NCI-H187 treated with DMSO at 0.1 percent for 48 hours (cell line): ENCODE data around the gene CKM.
A peak's percentile ranks its signal among the peaks of the same experiment; 100 is the strongest.

Experiments used
- DNase-seq: peaks from one replicate; lab custom pipeline; 2025; lab: John Stamatoyannopoulos, UW

The CKM gene

DNA sequence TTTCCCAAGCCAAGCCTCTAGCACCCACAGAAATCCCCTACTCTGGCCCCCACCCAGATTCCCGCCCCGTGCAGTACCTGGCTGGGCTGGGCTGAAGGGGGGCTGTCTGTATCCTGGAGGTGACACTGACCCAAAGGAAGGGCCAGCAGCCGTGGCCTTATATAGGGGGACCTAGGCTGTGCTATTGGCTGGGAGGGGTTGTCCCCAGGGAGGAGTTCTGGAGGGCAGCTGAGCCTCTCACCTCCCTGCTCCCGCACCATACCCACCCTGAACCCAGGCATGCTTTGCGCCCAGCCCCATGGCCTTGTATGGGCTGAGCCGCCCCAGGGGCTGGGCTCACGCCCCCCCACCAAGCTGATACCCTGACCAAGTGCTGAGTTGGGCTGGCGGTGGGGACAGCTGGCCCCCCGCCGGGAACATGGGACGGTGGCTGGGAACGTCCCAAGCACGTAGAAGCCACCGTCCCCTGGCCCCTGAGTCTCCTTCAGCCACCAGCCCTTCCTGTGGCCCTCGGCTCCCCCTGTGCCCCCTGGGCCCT lies at the start of gene CKM:
TSS of gene CKM (minus strand) at position 132 of the 538 bp plus-strand sequence. CDS start 3,162 bp downstream, outside the sequence.
- no peak for DNase-seq

- peak; percentile 84 for DNase-seq
Observed at GRCh38 chr19:45370410-45371204, 47.9 kb upstream of the CKM start, which contains the start of gene ERCC2. Gene ERCC2, minus strand, starts transcription at chr19:45370573. Its CDS starts 33 bp downstream, at chr19:45370540.

DNA sequence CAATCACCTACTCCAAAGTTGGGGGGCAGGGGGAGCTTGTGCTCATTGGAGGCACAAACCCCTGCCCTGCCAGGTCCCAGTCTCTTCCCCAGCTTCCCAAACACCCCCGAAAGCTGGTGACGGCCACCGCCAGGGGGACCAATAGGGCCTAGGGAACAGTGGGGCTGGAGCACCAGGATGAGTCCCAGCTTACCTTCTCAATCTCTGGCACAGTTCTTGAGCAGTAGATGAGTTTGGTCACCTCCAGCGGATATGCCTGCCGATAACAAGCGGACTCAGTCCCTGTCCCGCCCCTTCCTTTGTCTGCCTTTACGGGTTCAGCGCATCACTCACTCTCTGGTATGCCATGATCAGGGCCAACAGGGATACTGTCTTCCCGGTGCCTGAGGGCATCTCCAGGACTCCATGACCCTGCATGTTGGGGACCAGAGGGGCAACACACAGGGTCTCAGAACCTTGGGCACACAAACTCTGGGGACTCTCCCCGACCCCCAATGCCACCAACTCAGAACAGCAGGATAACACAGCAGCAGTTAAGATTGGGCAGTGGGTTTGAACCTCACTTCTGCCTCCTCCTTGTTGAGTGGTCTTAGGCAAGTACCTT lies 46.2 kb upstream of the CKM start:
- no peak for DNase-seq

- no peak for DNase-seq
Observed at GRCh38 chr19:45368127-45368526, 45.5 kb upstream of the CKM start.

DNA sequence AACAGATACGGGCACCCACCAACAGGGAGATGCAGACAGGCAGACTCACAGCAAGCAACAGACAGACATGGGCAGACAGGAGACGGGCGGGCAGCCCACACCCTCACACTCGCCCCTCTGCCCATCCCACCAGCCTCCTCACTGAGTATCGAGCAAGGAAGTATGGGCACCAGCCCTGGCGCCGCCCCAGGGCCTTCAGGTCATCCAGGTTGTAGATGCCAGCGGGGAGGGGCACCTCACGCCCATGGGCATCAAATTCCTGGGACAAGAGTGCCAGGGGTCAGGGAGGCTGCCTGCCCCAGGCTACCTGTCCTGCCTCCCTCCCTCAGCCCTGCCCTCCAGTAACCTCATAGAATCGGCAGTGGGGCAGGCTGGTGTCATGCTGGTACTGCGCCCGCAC lies 42.0 kb upstream of the CKM start:
- DNase-seq = no peak

DNA sequence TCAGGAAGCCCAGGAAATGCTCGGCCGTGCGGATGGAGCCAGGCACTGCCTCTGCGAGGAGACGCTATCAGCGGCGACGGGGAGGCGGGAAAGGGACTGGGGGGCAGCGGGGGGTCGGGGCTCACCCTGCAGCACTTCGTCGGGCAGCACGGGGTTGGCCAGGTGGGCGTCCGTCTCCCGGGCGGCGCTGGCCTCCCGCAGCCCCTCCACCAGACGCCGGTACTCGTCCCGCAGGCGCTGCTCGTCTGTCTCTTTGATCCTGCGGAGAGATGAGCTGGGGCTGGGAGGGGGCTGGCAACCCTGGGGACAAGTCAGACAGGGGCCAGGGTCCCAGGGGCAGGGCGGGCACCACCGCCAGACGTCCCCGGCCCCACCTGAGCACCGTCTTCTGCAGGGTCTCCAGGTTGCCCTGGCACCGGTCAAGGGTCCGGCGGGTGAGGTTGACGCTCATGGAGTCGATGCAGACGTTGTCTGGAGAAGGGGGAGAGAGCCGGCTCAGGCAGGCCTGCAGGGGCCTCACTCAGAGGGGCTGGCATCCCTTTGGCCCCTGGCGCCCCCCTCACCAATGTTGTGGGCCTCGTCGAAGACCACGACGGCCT lies 41.3 kb upstream of the CKM start:
- no peak for DNase-seq

GRCh38 chr19:45362291-45362690 lies 39.6 kb upstream of the CKM start:
- DNase-seq = no peak

- DNase-seq = no peak
Observed at GRCh38 chr19:45361608-45362007, 38.9 kb upstream of the CKM start.

DNA sequence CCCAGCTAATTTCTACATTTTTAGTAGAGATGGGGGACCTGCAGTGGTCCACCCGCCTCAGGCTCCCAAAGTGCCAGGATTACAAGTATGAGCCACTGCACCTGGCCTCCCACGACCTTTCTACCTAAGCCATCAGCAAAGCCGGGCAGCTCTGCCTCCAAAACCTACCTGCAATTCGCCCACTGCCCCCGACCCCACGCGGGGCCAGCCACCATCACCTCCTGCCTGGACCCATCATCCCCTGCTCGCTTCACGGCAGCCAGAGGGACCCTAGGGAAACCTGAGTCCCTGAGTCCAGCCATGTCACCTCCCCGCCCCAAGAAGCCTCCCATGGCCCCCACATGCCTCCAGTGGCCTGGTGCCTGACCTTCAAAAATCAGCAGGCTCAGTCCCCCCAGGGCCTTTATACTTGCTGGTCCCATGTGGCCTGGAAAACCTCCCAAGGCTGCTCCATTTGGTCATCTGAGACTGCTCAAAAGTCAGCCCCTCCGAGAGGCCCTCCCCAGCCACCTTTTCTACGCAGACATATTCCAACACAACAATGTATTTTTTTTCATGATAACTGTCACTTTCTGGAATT lies 35.6 kb upstream of the CKM start:
- no peak for DNase-seq

DNA sequence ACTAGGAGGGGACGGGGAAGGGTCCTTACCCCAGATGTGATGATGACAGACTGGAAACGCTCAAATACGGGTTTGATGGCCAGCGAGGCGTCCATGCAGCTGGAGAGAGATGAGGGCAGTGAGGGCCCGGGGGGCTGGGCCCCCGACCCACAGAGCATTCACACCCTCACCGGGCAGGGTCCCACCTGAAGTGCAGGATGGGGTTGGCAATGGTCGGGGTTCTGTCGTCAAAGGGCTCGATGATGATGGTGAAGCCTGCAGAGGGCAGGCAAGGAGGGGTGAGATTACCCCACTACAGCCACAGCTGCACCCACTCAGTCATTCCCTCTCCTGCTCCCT lies 34.7 kb upstream of the CKM start:
- DNase-seq = no peak

DNA sequence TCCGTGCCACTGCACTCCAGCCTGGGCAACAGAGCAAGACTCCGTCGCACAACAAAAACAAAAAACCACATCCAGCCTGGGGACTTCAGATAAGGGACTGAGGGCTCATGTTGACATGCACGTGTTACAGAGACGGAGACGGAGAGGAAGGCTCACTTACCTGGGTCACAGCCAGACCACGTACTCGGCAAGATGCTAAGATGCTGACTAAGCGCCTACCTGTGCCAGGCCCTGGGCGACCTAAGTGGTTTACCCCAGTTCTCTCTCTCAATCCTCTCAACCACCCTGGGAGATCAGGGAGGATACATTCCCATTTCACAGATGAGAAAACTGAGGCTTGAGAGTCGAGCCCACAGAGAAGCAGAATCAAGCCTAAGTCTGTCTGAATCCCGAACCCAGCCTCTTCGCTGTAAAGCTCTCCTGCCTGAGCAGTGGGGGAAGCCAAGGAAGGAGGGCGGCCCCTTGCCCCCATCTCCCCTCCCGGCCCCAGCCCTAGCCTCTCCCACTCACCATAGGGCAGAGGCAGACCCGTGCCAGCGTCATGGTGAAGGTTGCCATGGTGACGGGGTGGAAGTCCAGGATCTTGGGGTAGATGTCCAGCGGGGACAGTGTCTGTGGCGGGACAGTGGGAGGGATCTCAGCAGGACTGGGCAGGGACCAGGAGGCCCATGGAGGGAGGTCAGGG lies 34.2 kb upstream of the CKM start:
- DNase-seq = no peak

GRCh38 chr19:45355910-45356309 lies 33.2 kb upstream of the CKM start:
- DNase-seq = no peak

- DNase-seq = no peak
Observed at GRCh38 chr19:45355402-45355801, 32.7 kb upstream of the CKM start.

GRCh38 chr19:45354241-45354842 lies 31.7 kb upstream of the CKM start:
- DNase-seq = no peak

GRCh38 chr19:45352914-45353796 lies 30.5 kb upstream of the CKM start:
- DNase-seq = no peak

DNA sequence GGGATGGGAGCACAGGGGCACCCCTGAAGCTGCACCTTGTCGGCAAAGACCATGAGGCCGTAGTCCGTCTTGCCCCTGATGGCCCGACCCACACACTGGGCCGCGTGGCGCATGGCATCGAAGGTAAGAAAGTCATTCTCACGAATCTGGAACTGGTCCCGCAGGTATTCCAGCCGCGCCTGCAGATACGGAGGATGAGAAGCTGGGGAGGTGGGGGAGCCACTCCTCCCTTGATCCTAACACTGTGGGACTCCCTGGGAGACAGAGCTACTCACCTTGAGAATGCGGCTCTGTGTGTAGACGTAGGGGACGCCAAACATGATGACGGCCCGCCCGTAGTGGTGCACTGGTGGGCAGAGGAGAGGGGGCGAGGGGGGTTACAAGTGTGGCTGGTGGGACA lies 29.8 kb upstream of the CKM start:
- no peak for DNase-seq

GRCh38 chr19:45352062-45352461 lies 29.4 kb upstream of the CKM start:
- no peak for DNase-seq

DNA sequence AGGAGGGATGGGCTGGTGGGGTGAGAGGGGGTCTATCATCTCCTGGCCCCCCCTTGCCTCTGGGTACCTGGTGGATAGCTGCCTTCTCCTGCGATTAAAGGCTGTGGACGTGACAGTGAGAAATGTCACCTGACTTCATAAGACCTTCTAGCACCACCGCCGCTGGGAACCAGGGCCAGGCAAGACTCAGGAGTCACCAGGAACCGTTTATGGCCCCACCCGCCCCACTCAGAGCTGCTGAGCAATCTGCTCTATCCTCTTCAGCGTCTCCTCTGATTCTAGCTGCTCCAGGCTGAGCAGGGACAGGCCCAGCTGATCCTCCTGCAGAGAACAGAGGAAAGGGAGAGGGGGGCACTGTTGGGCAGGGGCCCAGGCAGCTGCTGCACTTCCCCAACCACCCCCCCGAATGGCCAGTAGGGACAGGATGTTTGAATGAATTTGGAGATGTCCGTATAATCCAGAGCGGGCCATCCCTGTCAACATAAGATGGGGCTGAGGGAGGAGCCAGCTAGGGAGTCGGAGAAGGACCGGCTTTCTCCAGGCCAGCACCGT lies 28.8 kb upstream of the CKM start:
- no peak for DNase-seq

DNA sequence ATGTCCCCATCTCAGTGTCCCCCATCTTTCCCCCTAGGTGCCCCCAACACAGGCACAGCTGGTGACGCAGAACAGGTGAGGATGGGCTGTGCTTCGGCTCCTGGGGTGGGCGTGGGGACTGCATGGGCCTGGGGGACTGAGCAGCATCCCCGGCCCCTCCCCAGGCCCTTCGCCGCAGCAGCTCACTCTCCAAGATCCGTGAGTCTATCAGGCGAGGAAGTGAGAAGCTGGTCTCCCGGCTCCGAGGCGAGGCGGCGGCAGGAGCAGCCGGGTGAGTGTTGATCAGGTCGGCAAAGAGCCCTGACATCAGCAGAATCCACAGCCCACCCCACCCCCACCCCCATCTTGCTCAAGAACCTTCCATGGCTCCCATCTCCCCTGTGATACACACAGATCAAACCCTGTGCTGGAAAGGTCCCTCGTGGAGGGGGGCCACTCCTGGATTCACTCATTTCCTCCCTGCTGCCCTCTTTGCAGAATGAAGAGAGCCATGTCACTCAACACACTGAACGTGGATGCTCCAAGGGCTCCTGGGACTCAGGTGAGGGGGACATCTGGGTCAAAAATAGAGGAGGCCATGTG lies 27.9 kb upstream of the CKM start:
- no peak for DNase-seq

GRCh38 chr19:45349430-45349941 lies 26.8 kb upstream of the CKM start:
- DNase-seq = no peak
